Measurements from ENCODE around the gene MKRN2OS.

The MKRN2OS gene

GRCh38 chr3:12513694-12514446 lies 31.4 kb downstream of the MKRN2OS start:
- no peak for DNase-seq (ENCODE audit: low read depth, low spot score)

- DNase-seq (ENCODE audit: low read depth, low spot score): no peak
Observed at GRCh38 chr3:12512534-12513118, 32.7 kb downstream of the MKRN2OS start.

- no peak for DNase-seq (ENCODE audit: low read depth, low spot score)
Observed at GRCh38 chr3:12509466-12509865, 35.8 kb downstream of the MKRN2OS start.

GRCh38 chr3:12508291-12508700 lies 37.0 kb downstream of the MKRN2OS start:
- DNase-seq (ENCODE audit: low read depth, low spot score): no peak

- DNase-seq (ENCODE audit: low read depth, low spot score): no peak
Observed at GRCh38 chr3:12507591-12508281, 37.6 kb downstream of the MKRN2OS start.

- DNase-seq (ENCODE audit: low read depth, low spot score): no peak
Observed at GRCh38 chr3:12506201-12506709, 39.0 kb downstream of the MKRN2OS start.

GRCh38 chr3:12503126-12503957 lies 42.0 kb downstream of the MKRN2OS start:
- DNase-seq (ENCODE audit: low read depth, low spot score): no peak

GRCh38 chr3:12501360-12502020 lies 43.8 kb downstream of the MKRN2OS start:
- DNase-seq (ENCODE audit: low read depth, low spot score): no peak

- no peak for DNase-seq (ENCODE audit: low read depth, low spot score)
Observed at GRCh38 chr3:12499474-12499873, 45.8 kb downstream of the MKRN2OS start.

- DNase-seq (ENCODE audit: low read depth, low spot score): no peak
Observed at GRCh38 chr3:12496453-12496761, 48.9 kb downstream of the MKRN2OS start.

- no peak for DNase-seq (ENCODE audit: low read depth, low spot score)
Observed at GRCh38 chr3:12495749-12496452, 49.4 kb downstream of the MKRN2OS start.

GRCh38 chr3:12490547-12490946 lies 54.8 kb downstream of the MKRN2OS start:
- DNase-seq (ENCODE audit: low read depth, low spot score): no peak

- DNase-seq (ENCODE audit: low read depth, low spot score): no peak
Observed at GRCh38 chr3:12489832-12490231, 55.5 kb downstream of the MKRN2OS start.

Measured in activated naive CD8-positive, alpha-beta T cell treated with anti-CD3 and anti-CD28 coated beads, Interleukin-2, amount 50 U/mL, for 16 hours (primary cell).